Measurements from ENCODE around the gene FAM78B.

- TF ChIP-seq CTCF (IDR thresholded peaks at IDR 0.05) (no peak), POLR2A (IDR thresholded peaks at IDR 0.05) (no peak), EP300 (IDR thresholded peaks at IDR 0.05) (no peak)
These were observed 13.8 kb downstream of the FAM78B start for GRCh38 chr1:166152978-166153377.
